ENCODE results near the gene ATXN7L1.

Gene ATXN7L1

GRCh38 chr7:105677410-105677730 lies 199.0 kb downstream of the ATXN7L1 start:
- DNase-seq (ENCODE audit: low read depth in 2 of 2) = no peak

DNA sequence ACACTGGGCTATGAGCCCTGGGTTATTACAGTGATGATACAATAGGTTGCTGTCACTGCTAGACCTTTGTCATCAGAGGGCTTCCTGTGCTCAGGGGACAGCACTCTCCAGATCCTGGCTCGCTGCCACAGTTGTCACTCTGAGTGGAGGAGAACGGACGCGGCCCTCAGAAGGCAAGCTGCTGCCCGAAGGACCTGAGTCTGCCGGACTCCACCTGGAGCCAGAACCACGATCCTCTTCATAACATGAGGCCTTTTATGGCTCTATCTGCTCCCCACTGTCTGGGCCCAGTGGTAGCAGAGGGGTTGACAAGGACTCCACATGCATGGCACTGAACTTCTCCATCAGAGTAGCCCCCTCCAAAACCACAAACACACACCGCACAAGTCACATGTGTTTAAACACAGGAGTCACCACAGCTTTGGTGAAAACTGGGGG lies 200.4 kb downstream of the ATXN7L1 start:
- DNase-seq (ENCODE audit: low read depth in 2 of 2) = no peak

- DNase-seq (ENCODE audit: low read depth in 2 of 2) = no peak
These were observed 202.0 kb downstream of the ATXN7L1 start for GRCh38 chr7:105674200-105674920.

DNA sequence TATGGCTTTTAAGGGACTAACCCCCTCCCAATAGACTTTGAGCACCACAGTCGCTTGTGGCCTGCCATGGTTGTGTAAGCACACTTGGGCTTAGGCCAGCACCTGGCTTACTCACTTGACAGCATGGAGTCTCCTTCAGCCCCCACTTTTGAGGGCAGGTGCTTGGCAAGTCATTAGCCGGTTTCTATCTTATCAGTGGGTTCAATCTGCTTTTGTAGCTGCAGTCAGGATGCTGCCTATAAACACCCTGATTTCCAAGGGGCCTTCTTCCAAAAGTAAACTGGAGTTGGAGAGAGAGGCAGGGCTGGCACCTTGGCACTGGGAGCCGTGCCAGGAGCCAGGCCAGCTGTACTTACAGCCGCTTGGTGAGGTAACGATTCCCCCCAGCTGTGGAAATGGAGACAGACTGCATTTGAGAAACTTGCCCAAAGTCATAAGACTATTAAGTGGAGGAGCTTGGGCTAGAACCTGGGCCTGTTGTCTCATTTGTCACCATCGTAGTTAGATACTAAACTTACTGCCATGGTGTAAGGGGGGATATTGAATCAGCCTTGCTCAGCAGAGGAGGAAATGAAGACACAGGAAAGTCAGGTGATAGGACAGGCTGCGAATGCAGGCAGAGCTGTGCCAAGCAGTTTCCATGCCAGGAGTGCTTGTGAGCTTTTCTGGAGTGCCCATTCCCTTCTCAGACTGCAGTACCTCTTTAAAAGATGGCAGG lies 202.9 kb downstream of the ATXN7L1 start:
- DNase-seq (ENCODE audit: low read depth in 2 of 2) = no peak

- DNase-seq (ENCODE audit: low read depth in 2 of 2) = no peak
These were observed 203.6 kb downstream of the ATXN7L1 start for GRCh38 chr7:105672801-105673200.

DNA sequence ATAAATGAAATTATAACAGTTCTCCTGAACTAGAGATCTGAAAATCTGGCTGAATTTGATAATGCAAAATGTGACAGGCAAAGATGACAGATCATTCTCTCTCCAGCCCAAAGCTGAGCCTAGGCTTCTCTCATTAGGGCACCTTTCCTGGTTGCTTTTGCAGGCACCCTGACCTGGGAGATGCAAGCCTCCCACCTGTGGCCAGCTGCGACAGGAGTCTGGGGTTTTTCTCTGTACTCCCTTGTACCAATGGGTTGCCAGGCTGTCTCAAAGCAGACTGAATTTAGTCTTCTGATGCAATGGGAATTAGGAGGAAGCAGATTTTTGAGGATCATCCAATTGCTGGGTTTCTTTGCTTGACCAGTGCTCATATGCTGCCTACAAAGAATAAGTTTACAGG lies 210.1 kb downstream of the ATXN7L1 start:
- DNase-seq (ENCODE audit: low read depth in 2 of 2) = no peak

DNA sequence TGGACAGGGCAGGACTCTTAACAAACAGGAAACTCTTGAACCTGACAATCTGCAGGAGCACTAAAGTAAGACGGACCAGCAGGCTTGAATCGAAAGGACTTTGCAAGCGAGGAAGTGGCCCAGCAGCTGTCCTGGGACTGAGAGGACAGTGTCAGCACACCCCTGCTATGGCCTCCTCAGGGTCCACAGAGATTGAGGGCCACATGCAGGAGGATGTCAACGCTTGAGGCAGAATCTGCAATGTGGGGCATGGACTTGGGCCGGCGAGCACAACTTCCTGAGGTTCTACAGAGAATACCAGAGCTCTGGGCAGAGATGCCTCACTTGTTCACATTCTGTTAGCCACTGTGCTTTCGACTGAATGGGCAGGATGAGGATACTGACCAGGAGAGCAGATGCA lies 210.7 kb downstream of the ATXN7L1 start:
- DNase-seq (ENCODE audit: low read depth in 2 of 2) = no peak

DNA sequence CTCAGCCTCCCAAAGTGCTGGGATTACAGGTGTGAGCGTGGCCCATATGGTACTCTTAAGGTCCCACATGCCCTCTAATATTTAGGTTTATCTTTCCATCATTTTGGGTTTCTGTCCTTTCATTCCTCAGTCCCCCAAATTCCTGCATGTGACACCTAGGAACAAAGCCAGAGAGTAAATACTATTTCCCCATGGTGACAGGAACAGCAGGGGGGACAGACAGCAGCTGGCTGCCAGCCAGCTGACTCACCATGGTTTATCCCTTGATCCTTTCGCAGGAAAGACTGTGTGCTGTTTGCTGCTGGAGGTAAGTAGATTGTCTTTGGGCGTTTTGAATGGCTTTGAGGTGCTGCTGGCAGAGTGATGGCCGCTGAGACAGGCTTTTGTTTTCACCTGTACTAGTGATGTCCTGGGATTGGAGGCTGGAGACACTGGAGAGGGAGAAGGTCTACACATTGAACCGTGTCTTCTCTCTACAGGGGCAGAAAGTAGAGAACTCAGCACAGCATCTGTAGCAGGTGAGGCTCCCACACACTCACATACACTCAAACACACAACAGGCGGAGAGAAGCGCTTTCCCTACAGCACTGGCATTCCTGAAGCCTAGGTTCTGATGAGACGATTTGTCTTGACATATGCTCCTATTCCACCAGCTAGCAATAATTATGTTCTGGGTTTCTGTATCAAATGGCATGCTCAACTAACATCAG lies 211.4 kb downstream of the ATXN7L1 start:
- DNase-seq (ENCODE audit: low read depth in 2 of 2) = no peak

GRCh38 chr7:105662998-105663397 lies 213.4 kb downstream of the ATXN7L1 start:
- no peak for DNase-seq (ENCODE audit: low read depth in 2 of 2)

GRCh38 chr7:105661625-105662024 lies 214.8 kb downstream of the ATXN7L1 start:
- no peak for DNase-seq (ENCODE audit: low read depth in 2 of 2)

DNA sequence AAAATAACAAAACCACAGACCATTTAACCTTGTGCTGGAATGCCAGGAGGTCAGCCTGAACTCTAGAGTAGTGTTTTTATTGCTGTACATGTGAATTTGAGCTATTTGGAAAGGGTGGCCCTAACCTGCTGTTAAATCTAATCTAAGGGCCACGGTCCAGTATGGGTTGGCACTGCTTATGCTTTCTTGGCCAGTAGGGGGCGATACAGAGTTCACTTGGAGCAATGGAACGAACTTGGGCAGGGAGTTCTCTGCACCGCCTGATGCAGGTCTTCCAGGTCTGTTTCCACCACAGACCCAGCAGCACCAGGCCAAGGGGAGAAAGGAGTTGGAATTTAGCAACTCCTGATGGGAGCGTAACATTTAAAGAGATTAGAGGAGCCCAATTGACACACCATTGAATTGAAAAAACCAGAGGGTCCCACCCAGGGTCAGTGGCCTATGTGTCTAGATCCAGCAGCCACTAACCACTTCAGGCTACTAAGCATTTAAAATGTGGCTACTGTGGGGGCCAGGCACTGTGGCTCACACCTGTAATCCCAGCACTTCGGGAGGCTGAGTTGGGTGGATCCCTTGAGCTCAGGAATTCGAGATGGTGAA lies 219.4 kb downstream of the ATXN7L1 start:
- peak; percentile 54 to 73 for DNase-seq (ENCODE audit: low read depth in 2 of 2)

DNA sequence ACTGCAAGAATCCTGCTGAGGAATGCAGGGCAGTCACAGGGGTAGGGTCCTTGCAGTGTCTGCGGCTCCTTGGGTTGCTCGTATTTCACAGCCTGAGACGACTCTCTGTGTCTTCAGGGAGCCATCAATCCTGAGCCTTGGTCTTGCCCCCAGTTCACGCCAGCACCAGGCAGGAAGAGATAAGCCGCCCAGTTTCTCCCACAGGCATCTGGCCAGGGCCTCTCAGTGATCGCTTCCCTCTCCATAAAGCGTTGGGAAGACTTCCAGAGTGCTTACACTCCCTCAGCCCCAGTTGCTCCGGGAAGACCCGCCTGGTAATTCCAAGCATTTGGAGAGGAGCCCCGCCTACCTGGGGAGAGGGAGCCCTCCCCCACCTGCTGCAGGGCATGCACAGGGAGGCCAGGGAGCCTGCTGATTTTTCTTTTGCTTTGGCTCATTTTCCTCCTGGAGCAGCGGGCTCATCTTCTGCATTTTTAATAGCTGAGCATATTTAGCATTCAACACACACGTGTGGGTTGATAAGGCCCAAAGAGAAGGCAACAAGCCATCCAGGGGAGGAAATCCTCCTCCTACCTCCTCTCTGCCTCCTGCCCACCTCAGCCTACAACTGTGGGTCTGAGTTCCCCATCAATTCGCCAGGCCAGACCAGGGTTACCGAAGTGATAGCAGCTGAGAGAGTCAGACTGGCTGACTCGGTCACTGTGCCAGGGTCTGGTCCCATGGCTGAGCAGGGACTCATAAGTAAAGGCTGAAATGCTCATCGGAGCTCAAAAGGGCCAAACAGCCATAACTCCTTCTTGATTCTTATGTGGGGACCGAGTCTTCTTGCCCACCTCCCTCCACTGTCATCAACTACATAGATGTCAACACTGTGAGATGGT lies 220.7 kb downstream of the ATXN7L1 start:
- DNase-seq (ENCODE audit: low read depth in 2 of 2) = no peak

GRCh38 chr7:105655067-105655466 lies 221.3 kb downstream of the ATXN7L1 start:
- DNase-seq (ENCODE audit: low read depth in 2 of 2) = no peak

DNA sequence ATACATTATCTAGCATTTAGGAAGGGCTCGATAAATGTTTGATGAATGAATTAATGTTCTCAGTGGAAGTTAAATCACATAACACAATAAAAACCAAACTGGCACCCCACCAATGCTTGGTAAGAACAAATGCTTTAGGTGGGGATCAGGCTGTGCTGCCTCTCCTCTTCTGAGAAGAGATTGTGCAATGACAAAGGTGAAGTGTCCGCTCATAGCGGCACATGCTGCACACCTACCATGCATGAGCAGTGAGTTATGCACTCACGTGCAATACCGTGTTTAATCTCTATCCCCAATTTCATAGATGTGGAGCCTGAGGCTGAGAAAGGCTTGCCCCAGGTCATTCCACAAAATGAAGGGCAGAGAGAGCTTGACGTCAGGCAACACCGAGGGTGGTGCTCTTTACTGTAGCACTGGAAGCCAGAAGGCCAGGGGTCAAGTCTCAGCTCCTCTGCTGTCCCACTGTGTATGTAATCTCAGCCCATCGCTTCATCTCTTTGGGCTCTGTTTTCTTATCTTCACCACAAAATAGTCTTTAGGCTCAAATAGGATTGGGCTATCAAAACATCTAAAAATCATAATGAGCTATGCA lies 222.2 kb downstream of the ATXN7L1 start:
- no peak for DNase-seq (ENCODE audit: low read depth in 2 of 2)

- DNase-seq (ENCODE audit: low read depth in 2 of 2) = no peak
These were observed 222.9 kb downstream of the ATXN7L1 start for GRCh38 chr7:105653441-105654005.

DNA sequence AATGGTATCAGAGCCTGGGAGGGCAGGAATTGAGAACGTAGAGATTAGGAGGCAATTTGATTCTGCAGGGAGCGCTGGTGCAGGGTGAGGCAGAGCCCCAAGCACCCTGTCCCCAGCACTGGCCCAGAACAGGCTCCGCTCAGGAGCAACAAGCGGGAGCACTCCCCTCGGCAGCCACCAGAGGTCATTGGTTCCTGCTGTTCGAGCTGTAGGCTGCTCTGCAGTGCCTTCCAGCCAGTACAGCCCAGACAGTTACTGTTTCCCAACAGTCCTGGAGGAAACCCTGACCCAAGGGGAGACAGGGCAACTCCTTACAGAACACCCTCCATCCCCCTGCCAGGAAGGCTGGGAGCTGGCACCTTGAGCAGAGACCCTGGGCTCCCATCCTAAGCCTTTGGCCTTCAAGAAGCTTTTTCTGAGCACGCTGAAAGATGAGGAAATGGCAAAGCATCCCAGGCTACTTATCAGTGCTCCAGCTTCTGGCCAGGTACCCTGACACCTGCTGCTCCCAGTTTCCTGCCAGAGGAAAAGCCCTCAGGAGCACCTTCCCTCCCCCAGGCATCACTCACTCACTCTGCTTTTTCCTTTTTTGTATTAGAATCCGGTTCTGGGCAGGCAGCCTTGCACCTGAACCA lies 223.9 kb downstream of the ATXN7L1 start:
- peak; percentile 47 to 64 for DNase-seq (ENCODE audit: low read depth in 2 of 2)

DNA sequence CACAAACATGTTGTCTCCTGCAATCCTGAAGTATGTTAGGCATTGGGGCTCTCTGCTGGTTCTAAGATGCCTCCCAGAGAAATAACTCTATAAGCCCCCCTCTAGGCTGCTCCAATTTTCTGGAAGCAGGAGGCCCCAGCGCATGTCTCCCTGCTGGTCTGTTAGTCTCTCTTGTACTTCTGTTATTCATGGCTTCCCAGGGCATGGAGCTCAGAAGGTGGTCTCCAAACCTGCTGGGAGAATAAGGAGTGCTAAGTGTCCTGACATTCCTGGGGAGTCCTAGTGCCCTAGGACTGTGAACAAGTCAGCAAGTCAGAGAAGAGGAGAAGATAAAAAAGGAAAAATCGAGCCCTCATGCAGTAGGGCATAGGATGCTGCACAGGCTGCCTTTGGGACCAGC lies 224.6 kb downstream of the ATXN7L1 start:
- no peak for DNase-seq (ENCODE audit: low read depth in 2 of 2)

DNA sequence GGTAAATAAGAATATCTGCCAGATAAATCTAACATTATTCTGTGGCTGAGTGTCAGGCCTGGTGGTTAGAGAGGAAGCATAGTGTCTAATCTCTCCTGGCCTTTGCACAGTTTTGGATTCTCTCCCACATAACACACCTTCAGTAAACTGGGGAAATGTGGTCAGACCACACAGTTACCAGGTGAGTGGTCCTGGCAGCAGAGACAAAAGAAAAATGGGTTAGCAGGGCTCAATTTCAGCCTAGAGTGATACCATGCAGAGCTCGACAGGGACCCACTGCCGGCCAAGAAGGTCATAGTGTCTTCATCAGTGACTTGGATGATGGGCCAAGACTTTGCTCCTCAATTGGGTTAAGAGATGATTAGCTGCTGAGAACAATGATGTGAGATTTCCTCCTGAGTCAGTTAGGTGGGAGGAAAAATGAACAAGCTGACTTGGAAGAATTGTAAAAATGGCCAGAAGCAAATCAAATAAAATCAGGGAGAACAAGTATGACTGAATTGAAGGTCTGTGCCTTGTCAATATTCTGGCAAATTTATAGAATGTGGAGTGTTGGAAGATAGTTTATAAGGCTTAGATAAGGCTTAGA lies 225.9 kb downstream of the ATXN7L1 start:
- DNase-seq (ENCODE audit: low read depth in 2 of 2) = no peak

GRCh38 chr7:105649727-105650381 lies 226.5 kb downstream of the ATXN7L1 start:
- DNase-seq (ENCODE audit: low read depth in 2 of 2) = no peak
